ENCODE results near the gene PRDM15.
A peak's percentile ranks its signal among the peaks of the same experiment; 100 is the strongest.

Gene PRDM15

DNA sequence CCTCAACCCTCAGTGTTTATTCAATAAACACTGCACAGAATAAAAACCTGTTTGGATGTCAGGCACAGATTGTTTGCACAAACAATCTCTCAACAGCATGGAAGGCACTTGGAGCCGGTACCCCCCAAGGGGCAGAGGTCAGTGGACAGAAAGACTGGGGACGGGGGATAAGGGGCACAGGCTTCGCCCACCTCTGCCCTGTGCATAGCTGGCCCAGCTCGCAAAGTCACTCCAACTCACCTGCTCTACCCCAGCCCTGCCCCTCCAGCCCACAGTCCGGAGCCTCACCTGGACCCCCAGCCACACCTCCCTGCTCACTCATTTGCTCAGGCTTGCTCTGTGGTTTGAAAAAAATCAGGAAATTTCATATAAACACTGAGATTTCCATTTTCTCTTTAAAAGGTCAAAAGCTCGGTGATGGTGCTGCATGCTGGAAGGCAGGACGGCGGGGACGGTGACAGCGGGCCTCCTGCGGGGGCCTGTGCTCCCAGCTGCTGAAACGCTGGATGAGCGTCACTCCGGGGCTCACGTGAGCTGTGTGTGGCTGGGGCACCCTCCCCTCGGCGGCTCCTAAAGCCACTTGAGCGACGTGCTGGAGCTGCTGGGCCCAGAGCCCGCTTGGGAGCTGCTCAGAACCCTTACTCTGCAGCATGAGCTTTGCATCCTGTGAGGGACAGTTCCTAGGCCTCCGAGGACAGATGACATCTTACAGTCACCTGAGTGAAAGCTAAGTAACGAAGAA, 54.5 kb downstream of the PRDM15 start:
- no peak for DNase-seq (ENCODE audit: low read depth)

DNA sequence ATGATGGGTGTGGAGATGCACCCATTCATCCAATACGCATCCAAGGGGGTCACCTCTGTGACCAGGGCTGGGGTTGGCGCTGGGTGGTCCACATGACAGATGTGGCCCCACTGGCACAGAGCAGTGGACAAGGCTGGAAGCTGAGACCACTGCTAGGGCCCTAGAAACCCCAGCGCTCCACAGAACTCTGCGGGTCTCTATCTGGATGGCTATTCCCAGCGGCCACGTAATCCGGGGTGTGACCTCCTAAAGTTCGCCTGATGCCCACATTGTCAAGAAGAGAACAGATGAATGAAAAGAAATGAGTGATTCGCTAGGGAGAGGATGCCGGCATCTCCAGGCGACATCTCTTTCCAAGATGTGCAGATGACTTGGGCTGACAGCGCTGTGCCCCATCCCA, 55.2 kb downstream of the PRDM15 start:
- no peak for DNase-seq (ENCODE audit: low read depth)

DNA sequence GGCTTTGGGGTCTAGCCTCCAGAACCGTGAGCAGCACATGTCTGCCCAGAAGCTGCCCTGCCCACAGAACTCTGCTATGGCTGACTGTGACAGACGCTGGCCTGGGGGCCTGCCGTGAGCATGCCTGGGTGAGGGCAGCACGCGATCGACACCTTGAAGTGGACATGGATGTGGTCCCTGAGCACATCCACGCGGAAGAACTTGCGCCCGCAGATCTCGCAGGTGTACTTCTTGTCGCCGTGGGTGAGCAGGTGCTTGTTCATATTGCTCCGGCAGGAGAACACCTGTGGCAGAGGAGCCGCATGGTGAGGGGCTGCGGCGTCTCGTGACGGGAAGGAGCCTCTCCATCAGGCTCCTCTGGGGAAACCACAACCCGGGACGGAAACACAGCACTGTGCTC, 56.0 kb downstream of the PRDM15 start:
- DNase-seq (ENCODE audit: low read depth): no peak

DNA sequence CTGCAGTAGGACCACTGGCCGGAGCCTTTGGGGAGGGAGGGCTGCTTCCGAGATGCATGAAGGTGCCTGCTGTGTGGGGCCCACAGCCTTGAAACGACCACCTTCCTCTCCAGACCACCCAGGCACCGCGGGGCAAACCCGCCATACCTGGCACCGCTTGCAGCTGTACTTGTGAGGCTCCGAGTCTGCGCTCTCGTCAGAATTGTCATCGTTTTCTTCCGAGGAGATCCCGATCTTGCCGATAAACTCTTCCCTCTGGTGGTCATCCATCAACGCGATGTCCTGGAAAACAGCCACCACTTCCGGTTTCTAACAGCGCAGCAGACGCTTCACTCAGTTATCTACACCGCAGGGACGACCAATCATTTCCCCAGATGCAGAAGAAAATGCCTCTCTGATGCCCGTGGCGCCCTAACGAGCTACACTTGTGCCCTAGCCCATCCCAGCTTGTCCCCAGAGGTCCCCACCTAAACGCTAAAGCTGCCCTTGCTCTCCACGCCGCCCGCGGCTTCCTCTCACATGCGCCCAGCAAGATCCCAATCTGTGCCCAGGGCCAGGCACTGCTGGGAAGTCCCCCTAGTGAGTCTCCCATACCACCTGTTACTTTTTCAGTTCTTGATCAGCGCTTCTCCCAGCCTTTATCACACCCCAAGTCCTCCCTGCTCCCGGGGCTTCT, 57.2 kb downstream of the PRDM15 start:
- DNase-seq (ENCODE audit: low read depth): no peak

DNA sequence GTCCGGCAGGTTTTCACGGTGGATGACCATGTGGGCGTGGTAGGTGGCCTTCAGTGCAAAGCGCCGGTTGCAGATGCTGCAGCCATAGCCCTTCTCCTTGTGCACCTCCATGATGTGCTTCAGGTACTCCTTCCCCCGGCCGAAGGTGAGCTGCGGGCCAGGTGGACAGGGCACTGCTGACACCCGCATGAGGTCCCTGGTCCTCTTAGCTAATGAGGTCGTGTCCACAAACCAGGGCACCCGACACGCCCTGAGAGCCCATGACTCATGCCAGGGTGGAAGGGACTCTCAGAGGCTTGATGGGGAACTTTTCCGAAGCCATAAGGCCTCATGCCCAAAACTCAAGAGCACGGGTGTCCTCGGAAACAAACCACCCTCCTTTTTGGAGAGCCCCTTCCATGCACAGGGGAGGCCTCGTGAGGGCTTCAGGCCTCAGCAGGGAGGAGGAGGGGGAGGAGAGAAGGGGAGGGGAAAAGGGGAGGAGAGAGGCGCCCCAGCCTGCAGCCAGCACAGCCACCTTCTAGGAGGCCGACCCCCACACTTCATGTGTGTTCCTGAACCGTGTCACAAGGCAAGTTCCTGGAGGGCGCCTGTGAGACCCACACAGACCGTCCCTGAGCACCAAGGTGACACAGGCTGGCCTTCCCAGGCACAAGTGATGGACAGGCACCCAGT, 57.9 kb downstream of the PRDM15 start:
- no peak for DNase-seq (ENCODE audit: low read depth)

DNA sequence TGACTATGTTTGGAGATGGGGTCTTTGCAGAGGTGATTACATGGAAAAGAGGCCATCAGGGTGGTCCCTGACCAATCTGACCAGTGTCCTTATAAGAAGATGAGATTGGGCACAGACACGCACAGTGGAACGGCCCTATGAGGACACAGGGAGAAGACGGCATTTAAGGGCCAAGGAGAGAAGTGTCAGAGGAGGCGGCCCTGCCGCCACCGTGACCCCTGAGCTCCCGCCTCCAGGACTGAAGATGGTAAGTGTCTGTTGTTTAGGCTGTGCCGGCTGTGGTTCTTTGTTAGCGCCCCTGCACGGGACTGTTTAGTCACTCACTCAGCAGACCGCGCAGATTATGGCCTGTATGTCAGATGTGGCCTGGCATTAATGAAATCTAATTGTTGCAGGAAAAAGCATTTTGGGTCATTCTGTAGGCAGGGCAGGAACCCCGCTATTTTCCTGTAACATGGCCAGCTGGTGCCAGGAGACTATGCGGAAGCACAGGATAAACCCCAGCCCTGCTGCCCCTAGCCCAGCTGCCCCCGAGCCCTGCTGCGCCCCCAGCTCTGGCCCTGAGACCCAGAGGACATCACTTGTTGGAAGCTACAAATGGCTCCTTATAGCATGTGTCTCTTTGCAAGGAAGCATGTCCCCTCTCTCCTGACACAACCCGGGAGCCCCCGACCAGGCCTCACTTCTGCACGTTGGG, 58.6 kb downstream of the PRDM15 start:
- no peak for DNase-seq (ENCODE audit: low read depth)

DNA sequence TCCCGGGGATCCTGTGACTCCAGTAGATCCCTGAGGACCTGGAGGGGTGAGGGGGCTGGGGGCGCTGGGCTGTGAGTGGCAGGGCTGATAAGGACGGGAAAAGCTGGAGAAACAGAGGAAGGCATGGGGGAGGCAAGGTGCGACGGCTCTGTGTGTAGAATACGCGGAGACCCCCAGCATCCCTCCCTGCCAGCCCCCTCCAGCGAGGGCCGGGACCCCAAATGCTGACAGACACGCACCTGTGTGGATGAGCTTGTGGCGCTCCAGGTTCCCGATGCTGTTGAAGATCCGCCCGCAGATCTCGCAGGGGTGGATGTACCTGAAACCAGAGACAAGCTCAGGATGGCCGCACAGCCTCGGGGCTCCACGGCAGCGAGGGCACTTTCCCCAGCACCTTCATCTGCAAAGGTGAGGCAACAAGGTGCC, 59.3 kb downstream of the PRDM15 start:
- no peak for DNase-seq (ENCODE audit: low read depth)

DNA sequence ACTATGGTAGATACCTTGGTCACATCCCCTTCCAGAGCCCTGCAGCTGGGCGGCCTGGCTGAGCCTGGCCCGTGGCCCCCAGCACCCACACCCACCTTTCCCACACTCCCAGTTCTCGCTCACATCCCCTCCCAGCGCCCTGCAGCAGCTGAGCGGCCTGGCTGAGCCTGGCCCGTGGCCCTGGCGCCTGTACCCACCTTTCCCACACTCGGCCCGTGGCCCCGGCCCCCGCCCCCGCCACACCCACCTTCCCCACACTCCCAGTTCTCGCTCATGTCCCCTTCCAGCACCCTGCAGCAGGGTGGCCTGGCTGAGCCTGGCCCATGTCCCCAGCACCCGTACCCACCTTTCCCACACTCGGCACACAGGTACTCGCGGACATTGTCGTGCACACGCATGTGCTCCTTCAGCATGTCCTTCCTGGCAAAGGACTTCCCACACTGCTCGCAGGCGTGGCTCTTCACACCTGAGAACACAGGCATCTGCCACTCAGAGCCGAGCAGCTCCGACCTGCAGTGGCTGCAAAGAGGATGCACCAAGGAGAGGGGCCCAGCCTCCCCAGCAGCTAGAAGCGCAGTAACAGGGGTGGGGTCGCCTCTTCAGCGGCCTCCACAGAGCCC, 59.8 kb downstream of the PRDM15 start:
- no peak for DNase-seq (ENCODE audit: low read depth)

DNA sequence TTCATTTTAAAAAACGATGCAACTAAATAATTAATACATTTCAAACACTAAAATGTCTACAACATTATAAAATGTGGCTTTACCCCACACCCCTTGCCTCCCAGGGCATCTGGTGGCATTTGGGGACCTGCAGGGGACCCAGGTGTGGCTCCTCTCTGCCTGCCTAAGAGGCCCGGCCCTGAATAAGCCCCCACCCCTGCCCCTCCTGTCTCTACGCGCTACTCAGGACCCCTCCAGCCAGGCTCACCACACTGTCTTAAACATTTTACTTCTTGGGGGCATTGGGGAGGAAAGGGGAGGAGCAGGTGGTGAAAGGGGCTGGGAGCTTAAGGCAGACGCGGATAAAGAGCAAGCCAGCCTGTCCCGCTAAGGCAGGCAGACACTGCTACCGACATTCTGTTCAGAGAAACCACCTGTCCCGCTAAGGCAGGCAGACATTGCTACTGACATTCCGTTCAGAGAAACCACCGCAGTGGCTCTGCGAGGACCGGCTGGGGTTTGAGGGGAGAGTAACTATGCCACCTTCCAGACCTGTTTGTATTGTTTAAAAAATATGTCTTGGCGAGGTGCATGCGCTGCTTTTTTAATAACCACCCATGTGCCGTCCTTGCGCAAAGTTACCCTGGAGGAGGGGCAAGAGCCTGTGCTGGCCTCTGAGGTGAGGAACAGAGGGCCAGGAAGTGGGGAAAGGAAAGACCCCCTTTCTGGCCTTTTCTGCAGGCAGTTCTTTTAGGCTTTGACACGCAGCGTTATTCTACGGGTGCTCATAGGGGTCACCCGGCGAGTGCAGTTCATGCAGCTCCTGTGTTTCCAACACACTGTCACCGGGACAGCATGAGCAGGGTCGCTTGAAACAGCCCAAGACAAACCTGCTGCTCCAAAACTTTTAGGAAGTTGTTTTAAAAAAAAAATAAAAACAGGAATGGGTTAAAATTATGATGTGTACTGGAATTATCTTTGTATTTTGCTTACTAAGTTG, 61.0 kb downstream of the PRDM15 start:
- DNase-seq (ENCODE audit: low read depth): no peak

DNA sequence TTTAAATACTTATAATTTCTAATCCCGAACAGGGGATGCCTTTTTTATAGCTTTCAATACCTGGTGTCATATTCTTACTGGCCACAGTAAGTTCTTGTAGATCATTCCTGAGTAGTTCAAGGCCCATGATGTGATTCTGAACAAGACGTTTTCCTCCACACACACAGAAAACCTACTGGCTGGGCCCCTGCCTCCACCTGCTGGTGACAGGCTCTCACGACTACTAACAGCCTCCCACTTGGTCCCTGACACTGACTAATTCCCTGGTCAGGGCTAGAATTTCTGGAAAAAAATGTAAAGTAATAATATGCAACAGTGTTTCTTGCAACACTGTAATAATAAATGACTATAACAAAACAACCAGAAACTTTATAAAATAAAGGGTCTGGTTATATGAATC, 61.9 kb downstream of the PRDM15 start:
- no peak for DNase-seq (ENCODE audit: low read depth)

DNA sequence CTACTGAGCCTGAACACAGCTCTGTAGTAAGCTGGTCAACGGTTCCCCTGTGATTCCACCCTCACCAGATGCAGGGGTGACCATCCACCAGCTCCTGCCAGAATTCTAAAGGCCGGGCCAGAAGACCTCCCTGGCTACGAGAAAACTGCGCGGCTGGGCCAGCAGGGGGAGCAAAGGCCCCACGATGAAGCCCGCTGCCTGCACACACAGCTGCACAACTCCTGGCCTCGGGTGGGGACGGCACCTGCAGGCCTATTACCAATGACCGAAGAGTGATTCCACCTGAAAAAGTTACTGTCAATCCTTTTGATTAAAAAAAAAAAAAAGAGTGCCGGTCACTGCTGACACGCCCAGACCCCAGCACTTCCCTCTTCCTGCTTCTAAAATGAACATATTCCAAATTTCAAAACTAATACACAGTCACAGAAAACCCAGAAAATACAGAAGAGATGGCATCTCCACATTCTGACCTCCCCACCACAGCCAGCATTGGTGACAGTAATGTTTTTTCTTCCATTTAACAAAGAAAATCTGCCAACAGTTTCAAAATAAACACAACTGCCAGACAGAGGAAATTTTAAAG, 62.5 kb downstream of the PRDM15 start:
- peak; percentile 29 for DNase-seq (ENCODE audit: low read depth)

DNA sequence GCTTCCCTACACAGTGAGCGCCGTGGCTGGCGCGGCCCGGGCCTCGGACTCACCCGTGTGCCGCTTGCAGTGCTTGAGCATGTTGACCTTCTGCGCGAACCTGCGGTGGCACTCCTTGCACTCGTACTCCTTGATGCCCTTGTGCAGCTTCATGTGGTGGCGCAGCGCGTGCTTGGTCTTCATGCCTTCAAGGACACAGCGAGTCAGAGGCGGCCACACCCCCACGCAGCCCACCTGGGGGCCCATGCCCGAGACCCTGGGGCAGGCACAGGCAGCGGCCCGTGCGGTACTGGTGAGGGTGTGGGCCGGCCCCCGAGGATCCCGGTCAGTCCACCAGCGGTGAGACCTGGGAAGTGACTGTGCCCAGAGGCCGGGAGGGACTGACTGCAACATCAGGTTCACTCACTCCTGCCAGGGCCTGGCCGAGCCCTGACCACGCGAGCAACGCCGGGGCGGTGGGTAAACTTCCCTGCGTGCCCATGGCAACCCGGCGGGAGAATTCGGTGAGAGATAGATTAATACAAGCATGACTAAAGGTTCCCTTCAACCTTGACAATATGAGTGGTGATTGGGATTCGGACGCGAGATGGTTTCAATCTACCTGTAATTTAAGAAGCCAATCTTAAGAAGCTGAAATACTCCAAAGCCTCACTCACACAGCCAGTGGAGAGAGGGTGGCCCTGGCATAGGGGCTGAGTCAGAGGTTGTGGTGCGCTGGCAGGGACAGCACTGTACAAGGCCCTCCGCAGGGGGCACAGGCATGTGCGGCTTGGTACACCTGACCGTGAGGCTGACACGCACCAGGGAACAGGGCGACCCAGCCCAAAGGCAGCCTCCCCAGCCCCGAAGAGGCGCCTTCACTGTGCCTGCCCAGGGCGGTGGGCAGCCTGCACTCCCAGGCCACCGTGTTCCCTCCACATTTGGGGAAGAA, 63.2 kb downstream of the PRDM15 start:
- DNase-seq (ENCODE audit: low read depth): no peak

DNA sequence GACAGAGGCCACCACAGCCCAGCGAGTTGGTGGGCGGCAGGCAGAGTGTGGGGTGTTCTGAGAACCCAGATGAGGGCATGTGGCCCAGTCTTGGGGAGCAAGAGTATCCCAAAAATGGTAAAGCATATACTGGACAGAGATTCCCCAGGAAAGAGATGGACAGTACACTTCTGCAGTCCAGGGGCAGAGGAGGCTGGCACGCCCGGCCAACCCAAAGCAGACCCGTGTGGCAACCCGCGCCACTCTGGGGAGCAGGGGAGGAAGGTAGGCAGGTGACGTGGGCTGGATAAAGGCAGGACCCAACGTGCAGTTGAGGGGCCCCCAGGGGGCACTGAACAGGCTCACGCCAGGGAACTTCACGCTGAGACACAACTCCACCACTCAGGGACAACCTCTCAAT, 65.9 kb downstream of the PRDM15 start:
- no peak for DNase-seq (ENCODE audit: low read depth)

DNA sequence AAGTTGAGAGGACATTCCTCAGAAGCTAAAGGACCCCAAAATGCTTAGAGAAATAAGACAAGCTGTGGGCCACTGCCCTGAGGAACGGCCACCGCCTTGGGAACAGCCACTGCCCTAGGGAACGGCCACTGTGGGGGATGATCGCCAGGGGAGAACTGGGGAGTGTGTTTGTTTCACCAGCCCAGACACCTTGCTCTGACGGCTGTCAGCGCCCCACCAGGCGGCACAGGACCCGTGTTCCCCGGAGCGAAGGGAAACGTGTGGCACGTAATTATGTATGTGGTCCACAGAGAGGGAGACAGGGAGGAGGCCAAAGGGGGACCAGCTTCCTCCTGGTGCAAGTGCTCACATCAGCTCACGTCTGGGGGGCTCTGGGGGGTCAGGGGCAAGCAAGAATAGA, 66.5 kb downstream of the PRDM15 start:
- DNase-seq (ENCODE audit: low read depth): no peak

DNA sequence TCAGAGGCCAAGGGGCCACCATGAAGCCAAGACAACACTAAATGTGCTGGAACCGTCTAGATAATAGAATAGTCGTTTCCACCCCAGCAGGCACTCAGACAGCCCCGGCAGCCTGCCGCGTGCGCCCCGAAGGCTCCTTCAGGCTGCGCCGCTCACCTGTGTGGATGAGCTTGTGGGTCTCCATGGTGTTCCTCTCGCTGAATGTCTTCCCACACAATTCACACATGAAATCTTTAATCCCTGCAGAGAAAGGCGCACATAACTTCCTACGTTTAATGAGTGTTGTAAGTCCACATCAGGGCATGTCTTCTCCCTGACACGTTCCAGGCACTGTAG, 68.6 kb downstream of the PRDM15 start:
- no peak for DNase-seq (ENCODE audit: low read depth)

DNA sequence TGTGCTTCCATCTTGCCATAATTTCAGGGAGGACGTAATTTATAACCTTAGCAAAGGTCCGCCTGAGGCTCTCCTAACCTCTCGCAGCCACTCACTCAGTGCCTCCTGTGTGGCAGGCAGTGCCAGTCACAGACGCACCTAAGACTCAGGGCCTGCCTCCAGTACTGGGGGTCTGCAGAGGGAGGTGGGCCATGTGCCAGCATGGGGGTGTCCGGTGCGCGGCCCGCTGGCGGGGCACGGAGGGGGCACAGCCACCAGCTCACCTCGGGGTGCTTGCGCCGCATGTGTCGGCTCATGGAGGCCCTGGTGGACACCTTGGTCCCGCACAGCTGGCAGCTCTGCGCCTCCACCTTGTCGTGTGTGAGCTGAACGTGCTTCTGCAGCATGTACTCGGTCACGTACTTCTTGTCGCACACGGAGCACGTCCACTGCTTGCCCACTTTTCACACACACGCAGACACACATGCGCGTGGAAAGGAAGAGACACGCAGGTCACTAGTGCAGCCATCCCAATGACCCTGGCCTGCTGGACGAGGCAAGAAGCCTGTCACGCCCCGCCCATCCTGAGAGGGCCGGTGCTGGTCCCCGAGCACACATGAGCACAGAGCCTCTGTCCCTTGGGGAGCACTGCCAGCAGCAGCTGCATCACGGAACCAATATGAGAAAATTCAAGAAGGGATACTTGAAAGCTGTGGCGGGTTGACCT, 69.1 kb downstream of the PRDM15 start:
- DNase-seq (ENCODE audit: low read depth): no peak

DNA sequence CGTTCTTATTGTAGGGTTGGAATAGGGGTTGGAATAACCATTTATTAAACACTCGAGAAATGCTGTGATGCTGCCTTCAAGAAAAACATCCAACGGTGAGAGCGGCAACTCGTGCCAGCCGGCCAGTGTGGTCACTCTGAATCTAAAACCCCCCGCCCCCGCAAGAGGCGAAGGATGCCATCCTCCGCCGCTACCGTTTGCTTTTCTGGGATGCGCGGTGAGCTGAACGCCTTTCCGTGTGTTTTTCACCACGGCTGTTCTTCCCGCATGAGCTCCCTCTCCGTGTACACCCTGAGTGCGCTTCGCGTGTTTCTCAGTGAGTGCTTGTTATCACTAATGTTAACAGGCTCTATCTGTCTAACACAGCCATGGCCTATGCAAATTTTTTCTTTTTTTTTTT, 70.3 kb downstream of the PRDM15 start:
- DNase-seq (ENCODE audit: low read depth): no peak

DNA sequence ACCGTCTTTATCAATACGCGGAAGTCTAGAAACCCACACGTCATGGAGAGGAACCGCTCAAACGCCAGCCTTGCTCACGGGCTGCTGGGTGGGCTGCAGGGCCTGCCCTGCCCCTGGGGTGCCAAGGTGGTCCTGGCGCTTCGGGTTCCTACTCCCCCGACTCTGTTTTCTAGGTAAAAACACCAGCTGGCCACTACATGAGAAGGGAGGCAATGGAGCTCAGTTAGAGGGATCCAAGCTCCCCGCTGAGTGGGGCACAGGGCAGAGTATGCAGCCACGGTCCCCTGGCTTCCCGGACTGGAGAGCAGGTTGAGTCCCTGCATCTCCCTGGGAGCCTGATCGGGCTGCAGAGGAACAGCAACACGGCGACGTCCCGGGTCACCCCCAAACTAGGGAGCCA, 71.0 kb downstream of the PRDM15 start:
- DNase-seq (ENCODE audit: low read depth): no peak

DNA sequence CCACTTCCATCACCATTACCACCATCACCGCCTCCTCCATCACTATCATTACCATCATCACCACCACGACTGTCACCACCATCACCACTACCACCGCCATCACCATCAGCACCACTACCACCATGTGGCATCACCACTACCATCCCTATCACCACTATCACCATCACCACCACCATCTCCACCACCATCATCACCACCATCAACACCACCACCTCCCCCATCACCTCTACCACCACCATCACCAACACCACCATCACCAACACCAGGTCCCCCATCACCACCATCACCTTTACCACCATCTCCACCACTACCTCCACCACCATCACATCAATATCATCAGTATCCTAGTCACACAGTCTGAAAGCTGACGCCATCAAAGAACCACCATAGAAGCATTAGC, 72.4 kb downstream of the PRDM15 start:
- no peak for DNase-seq (ENCODE audit: low read depth)
